Measurements from ENCODE around the gene HDAC10.
A peak's percentile ranks its signal among the peaks of the same experiment; 100 is the strongest.

The HDAC10 gene

GRCh38 chr22:50270666-50271394 lies 19.8 kb upstream of the HDAC10 start:
- DNase-seq (ENCODE audit: low read depth in 2 of 2), result peak in 1 of 2 donors; percentile 29

- peak; percentile 50 to 54 for DNase-seq (ENCODE audit: low read depth in 2 of 2)
Observed at GRCh38 chr22:50269970-50270665, 19.1 kb upstream of the HDAC10 start, which contains the start of gene MAPK11. TSS of gene MAPK11 (minus strand) at chr22:50270380. CDS start at chr22:50270292, 88 bp downstream.

- DNase-seq (ENCODE audit: low read depth in 2 of 2), result no peak
Observed at GRCh38 chr22:50269573-50269969, 18.5 kb upstream of the HDAC10 start.

- no peak for DNase-seq (ENCODE audit: low read depth in 2 of 2)
Observed at GRCh38 chr22:50268655-50269113, 17.6 kb upstream of the HDAC10 start.

GRCh38 chr22:50267591-50268390 lies 16.7 kb upstream of the HDAC10 start:
- no peak for DNase-seq (ENCODE audit: low read depth in 2 of 2)

GRCh38 chr22:50266994-50267393 lies 15.9 kb upstream of the HDAC10 start:
- DNase-seq (ENCODE audit: low read depth in 2 of 2), result no peak

- DNase-seq (ENCODE audit: low read depth in 2 of 2), result no peak
Observed at GRCh38 chr22:50264946-50265669, 14.0 kb upstream of the HDAC10 start.

GRCh38 chr22:50264104-50264745 lies 13.2 kb upstream of the HDAC10 start:
- no peak for DNase-seq (ENCODE audit: low read depth in 2 of 2)

GRCh38 chr22:50262973-50263617 lies 12.0 kb upstream of the HDAC10 start:
- DNase-seq (ENCODE audit: low read depth in 2 of 2), result no peak

- DNase-seq (ENCODE audit: low read depth in 2 of 2), result no peak
Observed at GRCh38 chr22:50262460-50262911, 11.4 kb upstream of the HDAC10 start.

GRCh38 chr22:50261615-50262459 lies 10.8 kb upstream of the HDAC10 start, which contains the start of gene MAPK12:
TSS of gene MAPK12 (minus strand) at chr22:50261683. CDS start at chr22:50261509, 174 bp downstream.
- DNase-seq (ENCODE audit: low read depth in 2 of 2), result no peak

GRCh38 chr22:50260801-50261614 lies 9.9 kb upstream of the HDAC10 start:
- DNase-seq (ENCODE audit: low read depth in 2 of 2), result no peak

- DNase-seq (ENCODE audit: low read depth in 2 of 2), result no peak
Observed at GRCh38 chr22:50260434-50260800, 9.4 kb upstream of the HDAC10 start.

GRCh38 chr22:50259302-50259701 lies 8.2 kb upstream of the HDAC10 start:
- DNase-seq (ENCODE audit: low read depth in 2 of 2), result no peak

- no peak for DNase-seq (ENCODE audit: low read depth in 2 of 2)
Observed at GRCh38 chr22:50258361-50259292, 7.6 kb upstream of the HDAC10 start.

GRCh38 chr22:50257451-50258360 lies 6.6 kb upstream of the HDAC10 start:
- no peak for DNase-seq (ENCODE audit: low read depth in 2 of 2)

Measured in activated CD8-positive, alpha-beta memory T cell treated with anti-CD3 and anti-CD28 coated beads for 4 hours (primary cell).